MCF 10A (cell line): Measurements from ENCODE around the gene RIT1. TPM values are rescaled to one million over a fixed set of nuclear protein-coding genes. Genes with fewer than 3 reads are reported as not detected.
"Not testable (repeated sequence)": the region's sequence is repeated elsewhere in the genome, so short reads cannot be mapped to it uniquely, and the experiment has no call there.

Source experiments
- BruUV-seq: library from RNA; stranded (reverse); fragments of 400-500 nt; replicated peaks from 2 replicates; lab custom pipeline; 2021; lab: Mats Ljungman, UMichigan
- CTCF ChIA-PET: fragments of 300-600 bp; sonication (Branson Sonifier 250); formaldehyde crosslinking; extraction: SDS; loops from one replicate; lab custom pipeline; 2021; ENCODE audit warnings: antibody characterized with exemption, inconsistent platforms; lab: Yijun Ruan, JAX
- POLR2A ChIA-PET: fragments of 300-600, 350-650 bp; sonication (Branson Sonifier 250); formaldehyde crosslinking; extraction: SDS; loops from one replicate; lab custom pipeline; 2020; ENCODE audit warnings: antibody characterized with exemption, inconsistent platforms; lab: Yijun Ruan, JAX
- DNase-seq: peaks from one replicate; pipeline ENCODE4 v3.0.0-alpha.2; 2018; ENCODE audit not compliant: unreplicated experiment
- H3K27ac Mint-ChIP-seq: one replicate; pipeline ENCODE4 v1.8.0; 2022; ENCODE audit warnings: mild to moderate bottlenecking, low read depth, mixed read lengths; ENCODE audit not compliant: unreplicated experiment
- H3K27me3 Mint-ChIP-seq: one replicate; pipeline ENCODE4 v1.8.0; 2022; ENCODE audit warnings: mixed read lengths; ENCODE audit not compliant: insufficient read depth, unreplicated experiment
- H3K36me3 Mint-ChIP-seq: one replicate; pipeline ENCODE4 v1.8.0; 2022; ENCODE audit warnings: mild to moderate bottlenecking, moderate library complexity, mixed read lengths; ENCODE audit not compliant: insufficient read depth, unreplicated experiment
- H3K4me1 Mint-ChIP-seq: one replicate; pipeline ENCODE4 v1.8.0; 2022; ENCODE audit warnings: mixed read lengths; ENCODE audit not compliant: insufficient read depth, unreplicated experiment
- H3K4me3 Mint-ChIP-seq: one replicate; pipeline ENCODE4 v1.8.0; 2022; ENCODE audit warnings: mild to moderate bottlenecking, moderate library complexity, mixed read lengths; ENCODE audit not compliant: unreplicated experiment
- H3K9me3 Mint-ChIP-seq: one replicate; pipeline ENCODE4 v1.8.0; 2022; ENCODE audit warnings: mixed read lengths; ENCODE audit not compliant: unreplicated experiment
- CTCF ChIP-seq: fragments of 200-600 bp; IDR thresholded peaks from one replicate; pipeline ENCODE4 v1.8.0; 2022; ENCODE audit warnings: antibody characterized with exemption, mild to moderate bottlenecking; ENCODE audit not compliant: unreplicated experiment
- intact Hi-C: fragments of 100-400 bp; cut with micrococcal nuclease; formaldehyde crosslinking; loops from 2 replicates; pipeline ENCODE4 v1.14.1; 2022
- total RNA-seq: library from RNA; stranded (reverse); gene quantifications from 2 replicates; pipeline ENCODE4 v1.2.3, GENCODE V29; 2022

The RIT1 gene
- total RNA-seq, 1 experiment from 2014 or later = 36.2 TPM

- BruUV-seq = no TSS peak
- CTCF ChIA-PET = interaction anchor here (0.6 to 4.9 kb wide), 12 partner anchors 8 to 187 kb away, joined by 3 to 55 read pairs (median 4); partner anchors contain the start of gene ARHGEF2
- no peak overlapping the region for H3K27ac Mint-ChIP-seq
- no peaks in the 10 kb centered on the region for H3K27me3 Mint-ChIP-seq
- peaks cover 39% of the 10 kb centered on the region for H3K4me1 Mint-ChIP-seq
- DNase-seq = peak; percentile 83
- no peaks in the 10 kb centered on the region for H3K9me3 Mint-ChIP-seq
- POLR2A ChIA-PET = interaction anchor here (0.6 to 6.8 kb wide), 23 partner anchors 8 to 659 kb away, joined by 3 to 294 read pairs (median 15); partner anchors contain the start of genes ARHGEF2, CLK2, GON4L and LAMTOR2
- intact Hi-C loops = no loop called here
- H3K4me3 Mint-ChIP-seq = no peak overlapping the region
- no peak for TF ChIP-seq CTCF
- no peaks in the 10 kb centered on the region for H3K36me3 Mint-ChIP-seq
Measured at GRCh38 chr1:155932081-155932480, 20.9 kb upstream of the RIT1 start.

GRCh38 chr1:155931332-155932038 is 20.3 kb upstream of the RIT1 start:
- no peaks in the 10 kb centered on the region for H3K27me3 Mint-ChIP-seq
- no peaks in the 10 kb centered on the region for H3K36me3 Mint-ChIP-seq
- no peaks in the 10 kb centered on the region for H3K9me3 Mint-ChIP-seq
- peaks cover 39% of the 10 kb centered on the region for H3K4me1 Mint-ChIP-seq
- peak; percentile 69 for DNase-seq
- H3K27ac Mint-ChIP-seq = no peak overlapping the region
- intact Hi-C loops = no loop called here
- CTCF ChIA-PET = interaction anchor here (0.7 to 4.9 kb wide), 14 partner anchors 7 to 600 kb away, joined by 3 to 55 read pairs (median 4); partner anchors contain the start of genes ARHGEF2 and UBQLN4
- no peak overlapping the region for H3K4me3 Mint-ChIP-seq
- TF ChIP-seq CTCF = no peak
- POLR2A ChIA-PET = interaction anchor here (0.6 to 6.8 kb wide), 30 partner anchors 9 to 915 kb away, joined by 3 to 294 read pairs (median 6); partner anchors contain the start of genes ARHGEF2, CLK2, GON4L and LAMTOR2
- BruUV-seq = no TSS peak

- ChIA-PET CTCF (interaction anchor here (0.7 to 4.9 kb wide), 11 partner anchors 8 to 600 kb away, joined by 3 to 49 read pairs (median 4); partner anchors contain the start of genes ARHGEF2 and UBQLN4), POLR2A (interaction anchor here (0.6 to 6.8 kb wide), 19 partner anchors 10 to 796 kb away, joined by 3 to 294 read pairs (median 6); partner anchors contain the start of genes ARHGEF2, GON4L, LMNA and RIT1)
- H3K36me3 Mint-ChIP-seq, BruUV-seq, H3K27ac Mint-ChIP-seq, intact Hi-C loops, H3K4me3 Mint-ChIP-seq, H3K27me3 Mint-ChIP-seq, H3K9me3 Mint-ChIP-seq, DNase-seq: not testable (repeated sequence)
- peaks cover 43% of the 10 kb centered on the region for H3K4me1 Mint-ChIP-seq
Measured at GRCh38 chr1:155930725-155931124, 19.6 kb upstream of the RIT1 start.

- CTCF ChIA-PET = interaction anchor here (1.7 kb wide), 1 partner anchor 55 kb away, joined by 4 read pairs; no protein-coding TSS in a partner anchor
Measured at GRCh38 chr1:155929057-155929456, 17.9 kb upstream of the RIT1 start.

More at GRCh38 chr1:155929057-155929456, 17.9 kb upstream of the RIT1 start:
- H3K9me3 Mint-ChIP-seq = no peaks in the 10 kb centered on the region
- TF ChIP-seq CTCF = no peak
- intact Hi-C loops = no loop called here
- no TSS peak for BruUV-seq
- H3K36me3 Mint-ChIP-seq = no peaks in the 10 kb centered on the region
- H3K4me1 Mint-ChIP-seq = peaks cover 47% of the 10 kb centered on the region
- no peak overlapping the region for H3K4me3 Mint-ChIP-seq
- H3K27ac Mint-ChIP-seq = no peak overlapping the region
- no peaks in the 10 kb centered on the region for H3K27me3 Mint-ChIP-seq
- POLR2A ChIA-PET = interaction anchor here (1.3 to 6.8 kb wide), 5 partner anchors 9 to 50 kb away, joined by 4 to 294 read pairs (median 67); partner anchors contain the start of genes ARHGEF2 and RIT1
- peak; percentile 62 for DNase-seq
